ENCODE results near the gene FBXL13. TPM values are rescaled to one million over a fixed set of nuclear protein-coding genes. Genes with fewer than 3 reads are reported as not detected.

Gene FBXL13
- total and polyA plus RNA-seq, 10 of the 15 experiments (the other 5 are each of a cell fraction or from before 2014, with no cell fraction given) = 0.08 to 0.95 (median 0.28) TPM; not detected in 2

- no peak for DNase-seq (ENCODE audit: low read depth, low spot score)
- no peak overlapping the region for H3K27ac ChIP-seq (ENCODE audit: control insufficient read depth, insufficient read depth)
- no peak for ATAC-seq
- no peaks in the 10 kb centered on the region for H3K4me1 ChIP-seq (ENCODE audit: control insufficient read depth, insufficient read depth, low read length)
- no peak overlapping the region for H3K4me3 ChIP-seq
- no peaks in the 10 kb centered on the region for H3K9me3 ChIP-seq (replicated peaks; ENCODE audit: control insufficient read depth, insufficient read depth, low read length)
- TF ChIP-seq CUX1 (IDR thresholded peaks at IDR 0.05; ENCODE audit: insufficient replicate concordance, low read depth, low read length) = no peak
- no peak for TF ChIP-seq NFIC (IDR thresholded peaks at IDR 0.05; ENCODE audit: low read depth, low read length)
- ChIA-PET CTCF (no interaction called here), RAD21 (ENCODE audit: unreplicated experiment) (no interaction called here), SMC1A (ENCODE audit: uncharacterized antibody, unreplicated experiment) (no interaction called here), POLR2A (no interaction called here)
- BruUV-seq (replicated peaks) = no TSS peak
- WGBS (ENCODE audit: insufficient coverage, insufficient replicate concordance, low lambda C conversion rate, missing lambda C conversion rate) = 40% methylated on average over 5 of the region's 5 CpGs
- no peak for FAIRE-seq
- H3K27me3 ChIP-seq (replicated peaks in 1 of 2; ENCODE audit: control insufficient read depth in 2 of 2, insufficient read depth in 2 of 2, low read length in 1 of 2) = no peaks in the 10 kb centered on the region
- no peaks in the 10 kb centered on the region for H3K79me2 ChIP-seq (ENCODE audit: control insufficient read depth, insufficient read depth, low read length)
- no peak overlapping the region for H3K9ac ChIP-seq (ENCODE audit: control insufficient read depth, insufficient read depth, low read length)
- H3K36me3 ChIP-seq (ENCODE audit: control insufficient read depth in 2 of 2, insufficient read depth in 2 of 2, low read length in 1 of 2) = no peaks in the 10 kb centered on the region
- H3K4me2 ChIP-seq (ENCODE audit: control insufficient read depth, insufficient read depth) = no peak overlapping the region
- H4K20me1 ChIP-seq (ENCODE audit: control insufficient read depth, insufficient read depth) = no peaks in the 10 kb centered on the region
- no peak overlapping the region for H2AFZ ChIP-seq (ENCODE audit: control insufficient read depth, low read depth, low read length)
- intact Hi-C loops (cut with micrococcal nuclease; ENCODE audit: unreplicated experiment) (no loop called here), in situ Hi-C loops (cut with MboI) (no loop called here)
These were observed 176.6 kb downstream of the FBXL13 start for GRCh38 chr7:102897856-102898531.

All from GM12878 (cell line).